ENCODE results near the gene DGKH. TPM values are rescaled to one million over a fixed set of nuclear protein-coding genes. Genes with fewer than 3 reads are reported as not detected.

The DGKH gene
- total and polyA plus RNA-seq, 9 of the 15 experiments (the other 6 are each of a cell fraction or from before 2014, with no cell fraction given), result 0.38 to 4.4 (median 3.1) TPM

DNA sequence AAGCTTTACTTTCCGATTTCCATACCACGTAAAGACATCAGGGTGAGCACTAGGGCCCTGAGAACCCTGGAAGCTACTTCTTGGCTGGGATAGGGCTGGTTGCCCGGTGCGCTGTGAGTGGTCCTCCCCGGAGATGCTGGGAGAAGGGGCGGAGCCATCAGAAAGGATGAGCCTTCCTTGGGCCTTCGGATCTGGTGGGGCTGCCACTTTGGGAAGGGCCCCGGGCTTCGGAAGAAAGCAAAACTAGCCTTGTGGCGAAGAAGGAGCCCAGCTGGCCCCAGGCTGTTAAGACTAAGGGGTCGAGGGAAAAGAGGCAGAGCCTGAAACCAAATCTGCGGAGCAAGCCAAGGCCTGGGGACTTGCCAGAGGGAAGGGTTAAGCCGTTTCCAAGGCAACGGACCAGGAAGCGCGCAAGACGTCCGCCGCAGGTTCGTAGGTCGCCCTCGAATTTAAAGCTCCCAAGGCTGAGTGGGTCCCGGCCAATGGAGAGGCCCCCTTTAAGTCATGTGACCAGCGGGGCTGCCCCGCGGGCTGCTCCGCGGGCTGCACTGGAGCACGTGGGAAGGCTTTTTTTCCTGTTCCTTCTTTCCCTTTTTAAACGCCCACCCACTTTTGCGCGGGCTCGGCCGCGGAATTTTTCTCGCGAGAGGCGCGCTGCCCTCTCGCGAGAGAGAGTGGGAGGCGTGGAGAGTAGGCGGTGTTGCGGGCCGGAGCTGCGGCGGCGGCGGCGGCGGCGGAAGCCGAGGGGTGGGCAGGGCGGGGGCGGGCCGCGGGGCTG, 223.1 kb downstream of the DGKH start (continued):
- TF ChIP-seq, protein P1, sequence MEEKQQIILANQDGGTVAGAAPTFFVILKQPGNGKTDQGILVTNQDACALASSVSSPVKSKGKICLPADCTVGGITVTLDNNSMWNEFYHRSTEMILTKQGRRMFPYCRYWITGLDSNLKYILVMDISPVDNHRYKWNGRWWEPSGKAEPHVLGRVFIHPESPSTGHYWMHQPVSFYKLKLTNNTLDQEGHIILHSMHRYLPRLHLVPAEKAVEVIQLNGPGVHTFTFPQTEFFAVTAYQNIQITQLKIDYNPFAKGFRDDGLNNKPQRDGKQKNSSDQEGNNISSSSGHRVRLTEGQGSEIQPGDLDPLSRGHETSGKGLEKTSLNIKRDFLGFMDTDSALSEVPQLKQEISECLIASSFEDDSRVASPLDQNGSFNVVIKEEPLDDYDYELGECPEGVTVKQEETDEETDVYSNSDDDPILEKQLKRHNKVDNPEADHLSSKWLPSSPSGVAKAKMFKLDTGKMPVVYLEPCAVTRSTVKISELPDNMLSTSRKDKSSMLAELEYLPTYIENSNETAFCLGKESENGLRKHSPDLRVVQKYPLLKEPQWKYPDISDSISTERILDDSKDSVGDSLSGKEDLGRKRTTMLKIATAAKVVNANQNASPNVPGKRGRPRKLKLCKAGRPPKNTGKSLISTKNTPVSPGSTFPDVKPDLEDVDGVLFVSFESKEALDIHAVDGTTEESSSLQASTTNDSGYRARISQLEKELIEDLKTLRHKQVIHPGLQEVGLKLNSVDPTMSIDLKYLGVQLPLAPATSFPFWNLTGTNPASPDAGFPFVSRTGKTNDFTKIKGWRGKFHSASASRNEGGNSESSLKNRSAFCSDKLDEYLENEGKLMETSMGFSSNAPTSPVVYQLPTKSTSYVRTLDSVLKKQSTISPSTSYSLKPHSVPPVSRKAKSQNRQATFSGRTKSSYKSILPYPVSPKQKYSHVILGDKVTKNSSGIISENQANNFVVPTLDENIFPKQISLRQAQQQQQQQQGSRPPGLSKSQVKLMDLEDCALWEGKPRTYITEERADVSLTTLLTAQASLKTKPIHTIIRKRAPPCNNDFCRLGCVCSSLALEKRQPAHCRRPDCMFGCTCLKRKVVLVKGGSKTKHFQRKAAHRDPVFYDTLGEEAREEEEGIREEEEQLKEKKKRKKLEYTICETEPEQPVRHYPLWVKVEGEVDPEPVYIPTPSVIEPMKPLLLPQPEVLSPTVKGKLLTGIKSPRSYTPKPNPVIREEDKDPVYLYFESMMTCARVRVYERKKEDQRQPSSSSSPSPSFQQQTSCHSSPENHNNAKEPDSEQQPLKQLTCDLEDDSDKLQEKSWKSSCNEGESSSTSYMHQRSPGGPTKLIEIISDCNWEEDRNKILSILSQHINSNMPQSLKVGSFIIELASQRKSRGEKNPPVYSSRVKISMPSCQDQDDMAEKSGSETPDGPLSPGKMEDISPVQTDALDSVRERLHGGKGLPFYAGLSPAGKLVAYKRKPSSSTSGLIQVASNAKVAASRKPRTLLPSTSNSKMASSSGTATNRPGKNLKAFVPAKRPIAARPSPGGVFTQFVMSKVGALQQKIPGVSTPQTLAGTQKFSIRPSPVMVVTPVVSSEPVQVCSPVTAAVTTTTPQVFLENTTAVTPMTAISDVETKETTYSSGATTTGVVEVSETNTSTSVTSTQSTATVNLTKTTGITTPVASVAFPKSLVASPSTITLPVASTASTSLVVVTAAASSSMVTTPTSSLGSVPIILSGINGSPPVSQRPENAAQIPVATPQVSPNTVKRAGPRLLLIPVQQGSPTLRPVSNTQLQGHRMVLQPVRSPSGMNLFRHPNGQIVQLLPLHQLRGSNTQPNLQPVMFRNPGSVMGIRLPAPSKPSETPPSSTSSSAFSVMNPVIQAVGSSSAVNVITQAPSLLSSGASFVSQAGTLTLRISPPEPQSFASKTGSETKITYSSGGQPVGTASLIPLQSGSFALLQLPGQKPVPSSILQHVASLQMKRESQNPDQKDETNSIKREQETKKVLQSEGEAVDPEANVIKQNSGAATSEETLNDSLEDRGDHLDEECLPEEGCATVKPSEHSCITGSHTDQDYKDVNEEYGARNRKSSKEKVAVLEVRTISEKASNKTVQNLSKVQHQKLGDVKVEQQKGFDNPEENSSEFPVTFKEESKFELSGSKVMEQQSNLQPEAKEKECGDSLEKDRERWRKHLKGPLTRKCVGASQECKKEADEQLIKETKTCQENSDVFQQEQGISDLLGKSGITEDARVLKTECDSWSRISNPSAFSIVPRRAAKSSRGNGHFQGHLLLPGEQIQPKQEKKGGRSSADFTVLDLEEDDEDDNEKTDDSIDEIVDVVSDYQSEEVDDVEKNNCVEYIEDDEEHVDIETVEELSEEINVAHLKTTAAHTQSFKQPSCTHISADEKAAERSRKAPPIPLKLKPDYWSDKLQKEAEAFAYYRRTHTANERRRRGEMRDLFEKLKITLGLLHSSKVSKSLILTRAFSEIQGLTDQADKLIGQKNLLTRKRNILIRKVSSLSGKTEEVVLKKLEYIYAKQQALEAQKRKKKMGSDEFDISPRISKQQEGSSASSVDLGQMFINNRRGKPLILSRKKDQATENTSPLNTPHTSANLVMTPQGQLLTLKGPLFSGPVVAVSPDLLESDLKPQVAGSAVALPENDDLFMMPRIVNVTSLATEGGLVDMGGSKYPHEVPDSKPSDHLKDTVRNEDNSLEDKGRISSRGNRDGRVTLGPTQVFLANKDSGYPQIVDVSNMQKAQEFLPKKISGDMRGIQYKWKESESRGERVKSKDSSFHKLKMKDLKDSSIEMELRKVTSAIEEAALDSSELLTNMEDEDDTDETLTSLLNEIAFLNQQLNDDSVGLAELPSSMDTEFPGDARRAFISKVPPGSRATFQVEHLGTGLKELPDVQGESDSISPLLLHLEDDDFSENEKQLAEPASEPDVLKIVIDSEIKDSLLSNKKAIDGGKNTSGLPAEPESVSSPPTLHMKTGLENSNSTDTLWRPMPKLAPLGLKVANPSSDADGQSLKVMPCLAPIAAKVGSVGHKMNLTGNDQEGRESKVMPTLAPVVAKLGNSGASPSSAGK (IDR thresholded peaks at IDR 0.05), result peak; percentile 98
- TF ChIP-seq, protein P2, sequence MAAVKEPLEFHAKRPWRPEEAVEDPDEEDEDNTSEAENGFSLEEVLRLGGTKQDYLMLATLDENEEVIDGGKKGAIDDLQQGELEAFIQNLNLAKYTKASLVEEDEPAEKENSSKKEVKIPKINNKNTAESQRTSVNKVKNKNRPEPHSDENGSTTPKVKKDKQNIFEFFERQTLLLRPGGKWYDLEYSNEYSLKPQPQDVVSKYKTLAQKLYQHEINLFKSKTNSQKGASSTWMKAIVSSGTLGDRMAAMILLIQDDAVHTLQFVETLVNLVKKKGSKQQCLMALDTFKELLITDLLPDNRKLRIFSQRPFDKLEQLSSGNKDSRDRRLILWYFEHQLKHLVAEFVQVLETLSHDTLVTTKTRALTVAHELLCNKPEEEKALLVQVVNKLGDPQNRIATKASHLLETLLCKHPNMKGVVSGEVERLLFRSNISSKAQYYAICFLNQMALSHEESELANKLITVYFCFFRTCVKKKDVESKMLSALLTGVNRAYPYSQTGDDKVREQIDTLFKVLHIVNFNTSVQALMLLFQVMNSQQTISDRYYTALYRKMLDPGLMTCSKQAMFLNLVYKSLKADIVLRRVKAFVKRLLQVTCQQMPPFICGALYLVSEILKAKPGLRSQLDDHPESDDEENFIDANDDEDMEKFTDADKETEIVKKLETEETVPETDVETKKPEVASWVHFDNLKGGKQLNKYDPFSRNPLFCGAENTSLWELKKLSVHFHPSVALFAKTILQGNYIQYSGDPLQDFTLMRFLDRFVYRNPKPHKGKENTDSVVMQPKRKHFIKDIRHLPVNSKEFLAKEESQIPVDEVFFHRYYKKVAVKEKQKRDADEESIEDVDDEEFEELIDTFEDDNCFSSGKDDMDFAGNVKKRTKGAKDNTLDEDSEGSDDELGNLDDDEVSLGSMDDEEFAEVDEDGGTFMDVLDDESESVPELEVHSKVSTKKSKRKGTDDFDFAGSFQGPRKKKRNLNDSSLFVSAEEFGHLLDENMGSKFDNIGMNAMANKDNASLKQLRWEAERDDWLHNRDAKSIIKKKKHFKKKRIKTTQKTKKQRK (IDR thresholded peaks at IDR 0.05; ENCODE audit: borderline replicate concordance, low read depth, low read length), result no peak
- peak; percentile 51; the same call in 1 of the 2 replicates for TF ChIP-seq BHLHE40 (IDR thresholded peaks at IDR 0.05; ENCODE audit: low read length)
- TF ChIP-seq ARNT (IDR thresholded peaks at IDR 0.05), result no peak
- peak; percentile 14; the same call in 1 of the 2 replicates for TF ChIP-seq SPI1 (IDR thresholded peaks at IDR 0.05; ENCODE audit: borderline replicate concordance, low read depth, low read length)

Measured in K562 (cell line).